Measurements from ENCODE around the gene GPRC5B.

- TF ChIP-seq CTCF (IDR thresholded peaks at IDR 0.05) (no peak), POLR2A (IDR thresholded peaks at IDR 0.05) (no peak)
These were observed 23.5 kb downstream of the GPRC5B start for GRCh38 chr16:19861133-19861532.
